ENCODE measurements around the gene HOXC11. TPM values are rescaled to one million over a fixed set of nuclear protein-coding genes. Genes with fewer than 3 reads are reported as not detected.

Gene HOXC11
- polyA plus RNA-seq, 4 donors: 0.03 to 1.1 (median 0.63) TPM

DNA sequence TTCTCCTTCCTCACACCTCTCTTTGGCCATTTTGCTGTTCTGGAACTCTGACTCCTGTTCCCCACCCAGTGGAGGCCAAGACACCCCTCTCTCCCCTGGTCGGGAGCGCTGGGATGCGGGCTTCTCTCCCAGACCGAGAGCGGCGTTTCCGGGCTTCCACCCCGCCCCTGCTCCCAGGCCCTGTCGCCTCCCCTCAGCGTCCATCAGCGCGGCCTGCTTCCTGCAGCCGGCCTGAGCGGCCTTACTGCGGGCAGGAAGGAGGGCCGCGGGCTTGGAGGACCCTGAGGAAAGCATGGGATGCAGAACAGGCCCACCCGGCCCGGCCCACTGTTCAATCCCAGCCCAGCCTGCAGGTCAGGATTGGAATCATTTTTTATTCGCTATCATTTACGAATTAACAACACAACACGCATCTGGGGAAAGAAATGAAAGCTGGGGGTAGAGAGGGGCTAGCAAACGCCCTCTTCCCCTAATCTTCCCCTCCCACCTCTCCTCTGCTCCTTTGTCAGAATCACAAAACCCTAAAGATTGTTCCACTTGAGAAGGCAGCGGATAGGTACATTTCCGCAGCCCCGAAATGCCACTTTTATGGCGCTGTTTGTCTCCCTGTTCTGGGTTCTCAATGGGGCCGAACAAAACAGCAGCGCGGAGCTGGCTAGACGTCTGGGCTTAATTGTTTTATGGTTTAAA lies 32.1 kb downstream of the HOXC11 start:
- H3K9me3 ChIP-seq (ENCODE audit: control insufficient read depth in 2 of 2, insufficient read depth in 1 of 2, low read depth in 1 of 2, low read length in 1 of 2): peaks cover 0 to 2% of the 10 kb centered on the region in 2 donors
- no peak overlapping the region for H3K27ac ChIP-seq (ENCODE audit: low read depth in 1 of 3, low read length in 2 of 3)
- 6 to 17% (median 9%) methylated on average over 31 of the region's 31 CpGs for WGBS, 3 donors
- peaks cover 0 to 26% (median 0%) of the 10 kb centered on the region in 3 donors for H3K4me1 ChIP-seq (ENCODE audit: control insufficient read depth in 3 of 3, insufficient read depth in 2 of 3, low read depth in 1 of 3, low read length in 2 of 3)
- no peak for DNase-seq
- peaks cover 6 to 99% (median 80%) of the 10 kb centered on the region in 3 donors for H3K27me3 ChIP-seq (ENCODE audit: control insufficient read depth in 3 of 3, insufficient read depth in 3 of 3, low read length in 3 of 3)
- no peak overlapping the region for H3K4me3 ChIP-seq (ENCODE audit: low read depth in 1 of 3, low read length in 3 of 3)
- no peak for FAIRE-seq
- no peaks in the 10 kb centered on the region for H3K36me3 ChIP-seq (ENCODE audit: control insufficient read depth in 3 of 3, insufficient read depth in 2 of 3, low read depth in 1 of 3, low read length in 3 of 3)

DNA sequence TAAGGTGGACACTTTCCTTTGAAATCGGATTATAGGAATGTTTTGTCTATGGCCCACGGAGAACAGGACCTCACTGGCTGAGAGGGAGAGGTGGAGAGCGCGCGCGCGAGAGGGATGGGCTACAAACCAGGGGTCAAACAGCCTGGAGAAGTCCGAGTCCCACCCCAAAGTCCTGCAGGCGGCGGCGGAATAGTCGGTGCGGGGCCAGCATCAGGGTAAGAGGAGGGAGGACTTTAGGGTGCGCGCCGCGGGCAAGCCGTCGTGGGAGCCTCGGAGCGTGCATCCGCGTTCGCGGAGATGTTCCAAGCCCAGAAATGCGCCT lies 32.6 kb downstream of the HOXC11 start:
- no peak for FAIRE-seq
- DNase-seq: no peak
- WGBS, 3 donors: 3 to 8% (median 5%) methylated on average over 26 of the region's 26 CpGs
- Histone ChIP-seq H3K36me3 (ENCODE audit: control insufficient read depth in 3 of 3, insufficient read depth in 2 of 3, low read depth in 1 of 3, low read length in 3 of 3) (no peaks in the 10 kb centered on the region), H3K27ac (ENCODE audit: low read depth in 1 of 3, low read length in 2 of 3) (no peak overlapping the region), H3K4me1 (ENCODE audit: control insufficient read depth in 3 of 3, insufficient read depth in 2 of 3, low read depth in 1 of 3, low read length in 2 of 3) (peaks cover 0 to 22% (median 0%) of the 10 kb centered on the region in 3 donors), H3K9me3 (ENCODE audit: control insufficient read depth in 2 of 2, insufficient read depth in 1 of 2, low read depth in 1 of 2, low read length in 1 of 2) (peaks cover 0 to 2% of the 10 kb centered on the region in 2 donors), H3K27me3 (ENCODE audit: control insufficient read depth in 3 of 3, insufficient read depth in 3 of 3, low read length in 3 of 3) (peaks cover 6 to 99% (median 80%) of the 10 kb centered on the region in 3 donors), H3K4me3 (ENCODE audit: low read depth in 1 of 3, low read length in 3 of 3) (no peak overlapping the region)

DNA sequence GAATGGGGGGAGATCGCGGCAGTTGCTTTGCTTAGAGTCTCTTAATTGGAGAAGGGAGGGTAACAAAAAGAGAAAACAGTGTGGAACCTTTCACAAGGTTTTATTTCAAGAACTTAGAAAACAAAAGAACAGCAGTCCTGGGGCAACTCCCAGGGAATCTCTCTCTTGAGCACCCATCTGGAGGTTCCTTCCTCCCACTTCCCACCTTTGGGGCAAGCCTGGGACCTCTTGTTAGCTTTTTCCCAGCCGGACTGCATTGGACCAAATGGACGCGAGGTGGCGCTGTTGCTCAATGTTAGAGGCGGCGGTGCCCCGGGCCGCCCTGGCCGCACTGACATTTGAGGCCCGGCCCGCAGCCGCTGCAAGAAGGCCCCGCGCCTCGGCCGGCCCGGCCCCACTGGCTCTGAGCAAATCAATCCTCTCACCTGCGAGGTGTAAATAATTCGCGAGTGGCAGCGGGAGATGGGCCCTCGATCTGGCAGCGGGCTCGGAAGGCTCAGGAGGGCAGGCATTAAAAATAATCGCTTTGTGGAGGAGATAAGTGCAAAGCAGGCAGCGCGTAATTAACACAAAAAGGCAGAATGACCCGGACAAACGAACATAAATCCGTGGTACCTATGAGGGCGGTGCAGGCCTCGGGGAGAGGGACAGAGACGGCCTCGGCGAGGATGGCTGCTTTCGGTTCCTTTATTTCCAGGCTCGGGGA lies 33.1 kb downstream of the HOXC11 start:
- Histone ChIP-seq H3K4me3 (ENCODE audit: low read depth in 1 of 3, low read length in 3 of 3) (peak overlapping the region in 2 of 3 donors; percentile 37 to 43), H3K27ac (ENCODE audit: low read depth in 1 of 3, low read length in 2 of 3) (no peak overlapping the region), H3K27me3 (ENCODE audit: control insufficient read depth in 3 of 3, insufficient read depth in 3 of 3, low read length in 3 of 3) (peaks cover 6 to 99% (median 79%) of the 10 kb centered on the region in 3 donors), H3K4me1 (ENCODE audit: control insufficient read depth in 3 of 3, insufficient read depth in 2 of 3, low read depth in 1 of 3, low read length in 2 of 3) (peaks cover 0 to 24% (median 0%) of the 10 kb centered on the region in 3 donors), H3K36me3 (ENCODE audit: control insufficient read depth in 3 of 3, insufficient read depth in 2 of 3, low read depth in 1 of 3, low read length in 3 of 3) (no peaks in the 10 kb centered on the region), H3K9me3 (ENCODE audit: control insufficient read depth in 2 of 2, insufficient read depth in 1 of 2, low read depth in 1 of 2, low read length in 1 of 2) (peaks cover 0 to 2% of the 10 kb centered on the region in 2 donors)
- DNase-seq (peak; percentile 76 to 91), FAIRE-seq (no peak)
- 0 to 9% (median 3%) methylated on average over 39 of the region's 39 CpGs for WGBS, 3 donors

GRCh38 chr12:54006559-54007220 lies 33.8 kb downstream of the HOXC11 start:
- WGBS, 3 donors: 4 to 32% (median 22%) methylated on average over 22 of the region's 22 CpGs
- Histone ChIP-seq H3K36me3 (ENCODE audit: control insufficient read depth in 3 of 3, insufficient read depth in 2 of 3, low read depth in 1 of 3, low read length in 3 of 3) (no peaks in the 10 kb centered on the region), H3K4me3 (ENCODE audit: low read depth in 1 of 3, low read length in 3 of 3) (peak overlapping the region in 2 of 3 donors; percentile 37 to 43), H3K9me3 (ENCODE audit: control insufficient read depth in 2 of 2, insufficient read depth in 1 of 2, low read depth in 1 of 2, low read length in 1 of 2) (peaks cover 0 to 2% of the 10 kb centered on the region in 2 donors), H3K27me3 (ENCODE audit: control insufficient read depth in 3 of 3, insufficient read depth in 3 of 3, low read length in 3 of 3) (peaks cover 6 to 99% (median 77%) of the 10 kb centered on the region in 3 donors), H3K4me1 (ENCODE audit: control insufficient read depth in 3 of 3, insufficient read depth in 2 of 3, low read depth in 1 of 3, low read length in 2 of 3) (peaks cover 0 to 25% (median 0%) of the 10 kb centered on the region in 3 donors), H3K27ac (ENCODE audit: low read depth in 1 of 3, low read length in 2 of 3) (no peak overlapping the region)
- peak in 1 of 2 donors; percentile 72 for DNase-seq
- FAIRE-seq: no peak

GRCh38 chr12:54007538-54008259 lies 34.8 kb downstream of the HOXC11 start:
- Histone ChIP-seq H3K27me3 (ENCODE audit: control insufficient read depth in 3 of 3, insufficient read depth in 3 of 3, low read length in 3 of 3) (peaks cover 6 to 96% (median 72%) of the 10 kb centered on the region in 3 donors), H3K4me1 (ENCODE audit: control insufficient read depth in 3 of 3, insufficient read depth in 2 of 3, low read depth in 1 of 3, low read length in 2 of 3) (peaks cover 0 to 25% (median 0%) of the 10 kb centered on the region in 3 donors), H3K27ac (ENCODE audit: low read depth in 1 of 3, low read length in 2 of 3) (no peak overlapping the region), H3K36me3 (ENCODE audit: control insufficient read depth in 3 of 3, insufficient read depth in 2 of 3, low read depth in 1 of 3, low read length in 3 of 3) (no peaks in the 10 kb centered on the region), H3K9me3 (ENCODE audit: control insufficient read depth in 2 of 2, insufficient read depth in 1 of 2, low read depth in 1 of 2, low read length in 1 of 2) (peaks cover 0 to 2% of the 10 kb centered on the region in 2 donors), H3K4me3 (ENCODE audit: low read depth in 1 of 3, low read length in 3 of 3) (no peak overlapping the region)
- WGBS, 3 donors: 53 to 66% (median 55%) methylated on average over 2 of the region's 2 CpGs
- DNase-seq: no peak
- no peak for FAIRE-seq

- Histone ChIP-seq H3K9me3 (ENCODE audit: control insufficient read depth in 2 of 2, insufficient read depth in 1 of 2, low read depth in 1 of 2, low read length in 1 of 2) (peaks cover 0 to 2% of the 10 kb centered on the region in 2 donors), H3K4me3 (ENCODE audit: low read depth in 1 of 3, low read length in 3 of 3) (no peak overlapping the region), H3K27me3 (ENCODE audit: control insufficient read depth in 3 of 3, insufficient read depth in 3 of 3, low read length in 3 of 3) (peaks cover 6 to 96% (median 73%) of the 10 kb centered on the region in 3 donors), H3K4me1 (ENCODE audit: control insufficient read depth in 3 of 3, insufficient read depth in 2 of 3, low read depth in 1 of 3, low read length in 2 of 3) (peaks cover 0 to 25% (median 0%) of the 10 kb centered on the region in 3 donors), H3K27ac (ENCODE audit: low read depth in 1 of 3, low read length in 2 of 3) (no peak overlapping the region), H3K36me3 (ENCODE audit: control insufficient read depth in 3 of 3, insufficient read depth in 2 of 3, low read depth in 1 of 3, low read length in 3 of 3) (no peaks in the 10 kb centered on the region)
- DNase-seq: no peak
- FAIRE-seq: no peak
- WGBS, 3 donors: 32 to 45% (median 32%) methylated on average over 2 of the region's 2 CpGs
These were observed 35.3 kb downstream of the HOXC11 start for GRCh38 chr12:54008260-54008552.

GRCh38 chr12:54009171-54010052 lies 36.5 kb downstream of the HOXC11 start:
- H3K4me1 ChIP-seq (ENCODE audit: control insufficient read depth in 3 of 3, insufficient read depth in 2 of 3, low read depth in 1 of 3, low read length in 2 of 3): peaks cover 0 to 25% (median 0%) of the 10 kb centered on the region in 3 donors
- H3K27ac ChIP-seq (ENCODE audit: low read depth in 1 of 3, low read length in 2 of 3): no peak overlapping the region
- no peaks in the 10 kb centered on the region for H3K36me3 ChIP-seq (ENCODE audit: control insufficient read depth in 3 of 3, insufficient read depth in 2 of 3, low read depth in 1 of 3, low read length in 3 of 3)
- no peak for FAIRE-seq
- peak overlapping the region in 1 of 3 donors; percentile 23 for H3K4me3 ChIP-seq (ENCODE audit: low read depth in 1 of 3, low read length in 3 of 3)
- WGBS, 3 donors: 4 to 6% (median 5%) methylated on average over 45 to 51 of the region's 51 CpGs
- peaks cover 10 to 96% (median 74%) of the 10 kb centered on the region in 3 donors for H3K27me3 ChIP-seq (ENCODE audit: control insufficient read depth in 3 of 3, insufficient read depth in 3 of 3, low read length in 3 of 3)
- peaks cover 0 to 2% of the 10 kb centered on the region in 2 donors for H3K9me3 ChIP-seq (ENCODE audit: control insufficient read depth in 2 of 2, insufficient read depth in 1 of 2, low read depth in 1 of 2, low read length in 1 of 2)
- peak in 1 of 2 donors; percentile 58 for DNase-seq

Data from small intestine (tissue), 7 donors.